AG04450 (cell line): ENCODE results near the gene AFF3. TPM values are rescaled to one million over a fixed set of nuclear protein-coding genes. Genes with fewer than 3 reads are reported as not detected.

Experiments used
- CTCF ChIA-PET: fragments of 300-600, 350-600 bp; formaldehyde crosslinking; extraction: SDS; loops from one replicate; lab custom pipeline; 2022; ENCODE audit warnings: antibody characterized with exemption, inconsistent platforms; lab: Charles Lee
- POLR2A ChIA-PET: fragments of 350-600 bp; formaldehyde crosslinking; extraction: SDS; loops from one replicate; lab custom pipeline; 2021; ENCODE audit warnings: antibody characterized with exemption, inconsistent platforms; lab: Yijun Ruan, JAX
- DNase-seq: peaks from one replicate; pipeline ENCODE4 v3.0.0-alpha.2; 2011; ENCODE audit warnings: low read depth, low spot score
- H3K27ac ChIP-seq: one replicate; pipeline ENCODE4 v1.5.1; 2012; ENCODE audit warnings: low read depth, low read length, control low read depth
- H3K27me3 ChIP-seq: one replicate; pipeline ENCODE4 v1.6.0; 2012; ENCODE audit warnings: low read length; ENCODE audit not compliant: control insufficient read depth, insufficient read depth
- H3K4me3 ChIP-seq: 2 replicates; pipeline ENCODE4 v1.5.1; 2011; ENCODE audit warnings: mild to moderate bottlenecking, low read depth, low read length, control low read depth
- H3K9me3 ChIP-seq: 2 replicates; pipeline ENCODE4 v1.5.1; 2012; ENCODE audit warnings: low read length; ENCODE audit not compliant: control insufficient read depth, insufficient read depth
- polyA plus RNA-seq: library from polyadenylated mRNA; depleted of rRNA; stranded (reverse); fragments of >200 nt; gene quantifications from 2 replicates; pipeline ENCODE4 v1.2.3, GENCODE V29; 2011
- TF ChIP-seq, protein P1 (sequence below): IDR thresholded peaks from 2 replicates; pipeline ENCODE4 v1.5.1; 2011; ENCODE audit warnings: low read depth, low read length, control low read depth, inconsistent platforms

AFF3 gene
- polyA plus RNA-seq, 1 experiment = 17.9 TPM

DNA sequence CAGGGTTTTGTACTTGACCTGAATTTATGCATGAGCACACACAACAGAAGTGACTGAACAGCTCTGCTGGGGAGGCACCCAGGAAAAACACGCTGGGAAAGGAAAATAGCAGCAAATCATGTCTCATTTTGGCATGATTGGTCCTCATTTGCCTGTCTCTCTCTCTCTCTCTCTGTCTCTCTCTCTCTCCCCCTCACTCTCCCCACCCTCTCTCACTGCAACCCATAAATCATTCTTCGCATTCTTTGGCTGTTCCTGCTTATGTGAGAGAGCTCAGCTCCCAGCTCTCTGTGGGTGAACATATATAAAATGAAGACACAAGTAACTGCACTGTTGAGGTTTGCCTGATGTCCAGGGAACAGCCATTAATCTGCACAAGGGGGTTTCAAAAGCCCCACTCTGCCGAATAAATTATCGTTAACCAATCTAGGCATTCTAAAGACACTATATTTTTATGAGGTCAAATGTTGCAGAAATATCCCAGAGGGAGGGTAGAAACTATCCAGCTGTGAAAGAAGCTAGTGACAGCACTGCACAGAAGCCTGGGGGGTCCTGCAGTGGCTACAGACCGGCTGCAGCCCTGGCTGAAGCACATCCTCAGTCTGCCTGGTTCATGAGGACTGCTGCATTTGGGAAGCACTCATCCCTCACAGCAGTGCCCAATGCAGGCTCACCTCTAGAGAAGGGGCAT is 260.3 kb downstream of the AFF3 start:
- DNase-seq = peak; percentile 76

DNA sequence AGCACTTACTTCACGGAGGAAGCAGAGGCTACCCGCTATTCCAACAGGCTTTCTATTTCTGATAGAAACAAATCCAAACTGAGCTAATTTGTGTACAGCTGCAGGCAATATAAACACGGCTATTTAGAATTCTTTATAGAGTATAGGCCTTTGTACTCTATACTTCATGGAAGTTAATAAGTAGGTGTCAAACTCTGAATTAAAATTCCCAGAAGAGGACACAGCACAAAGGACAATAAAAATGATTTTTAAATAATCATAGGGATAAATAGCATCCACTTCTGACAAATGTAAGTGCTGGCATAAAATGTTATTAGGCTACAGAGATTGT is 261.5 kb downstream of the AFF3 start:
- H3K27me3 ChIP-seq = no peaks in the 10 kb centered on the region
- POLR2A ChIA-PET = no interaction called here
- H3K9me3 ChIP-seq = no peaks in the 10 kb centered on the region
- H3K4me3 ChIP-seq = no peak overlapping the region
- no peak for DNase-seq
- CTCF ChIA-PET = interaction anchor here (0.9 to 1.8 kb wide), 2 partner anchors 322 to 382 kb away, joined by 3 to 6 read pairs; no protein-coding TSS in a partner anchor
- H3K27ac ChIP-seq = peak overlapping the region; percentile 97
- TF ChIP-seq, protein P1, sequence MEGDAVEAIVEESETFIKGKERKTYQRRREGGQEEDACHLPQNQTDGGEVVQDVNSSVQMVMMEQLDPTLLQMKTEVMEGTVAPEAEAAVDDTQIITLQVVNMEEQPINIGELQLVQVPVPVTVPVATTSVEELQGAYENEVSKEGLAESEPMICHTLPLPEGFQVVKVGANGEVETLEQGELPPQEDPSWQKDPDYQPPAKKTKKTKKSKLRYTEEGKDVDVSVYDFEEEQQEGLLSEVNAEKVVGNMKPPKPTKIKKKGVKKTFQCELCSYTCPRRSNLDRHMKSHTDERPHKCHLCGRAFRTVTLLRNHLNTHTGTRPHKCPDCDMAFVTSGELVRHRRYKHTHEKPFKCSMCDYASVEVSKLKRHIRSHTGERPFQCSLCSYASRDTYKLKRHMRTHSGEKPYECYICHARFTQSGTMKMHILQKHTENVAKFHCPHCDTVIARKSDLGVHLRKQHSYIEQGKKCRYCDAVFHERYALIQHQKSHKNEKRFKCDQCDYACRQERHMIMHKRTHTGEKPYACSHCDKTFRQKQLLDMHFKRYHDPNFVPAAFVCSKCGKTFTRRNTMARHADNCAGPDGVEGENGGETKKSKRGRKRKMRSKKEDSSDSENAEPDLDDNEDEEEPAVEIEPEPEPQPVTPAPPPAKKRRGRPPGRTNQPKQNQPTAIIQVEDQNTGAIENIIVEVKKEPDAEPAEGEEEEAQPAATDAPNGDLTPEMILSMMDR = no peak

More for the DNA sequence above, 260.3 kb downstream of the AFF3 start:
- POLR2A ChIA-PET = interaction anchor here (0.9 to 1.7 kb wide), 3 partner anchors 45 to 183 kb away, joined by 3 to 5 read pairs (median 4); no protein-coding TSS in a partner anchor
- H3K4me3 ChIP-seq = no peak overlapping the region
- TF ChIP-seq, protein P1 = no peak
- H3K27me3 ChIP-seq = no peaks in the 10 kb centered on the region
- H3K9me3 ChIP-seq = no peaks in the 10 kb centered on the region
- CTCF ChIA-PET = interaction anchor here (0.6 to 1.8 kb wide), 3 partner anchors 219 to 378 kb away, joined by 3 to 6 read pairs (median 4); no protein-coding TSS in a partner anchor
- H3K27ac ChIP-seq = peak overlapping the region; percentile 71

DNA sequence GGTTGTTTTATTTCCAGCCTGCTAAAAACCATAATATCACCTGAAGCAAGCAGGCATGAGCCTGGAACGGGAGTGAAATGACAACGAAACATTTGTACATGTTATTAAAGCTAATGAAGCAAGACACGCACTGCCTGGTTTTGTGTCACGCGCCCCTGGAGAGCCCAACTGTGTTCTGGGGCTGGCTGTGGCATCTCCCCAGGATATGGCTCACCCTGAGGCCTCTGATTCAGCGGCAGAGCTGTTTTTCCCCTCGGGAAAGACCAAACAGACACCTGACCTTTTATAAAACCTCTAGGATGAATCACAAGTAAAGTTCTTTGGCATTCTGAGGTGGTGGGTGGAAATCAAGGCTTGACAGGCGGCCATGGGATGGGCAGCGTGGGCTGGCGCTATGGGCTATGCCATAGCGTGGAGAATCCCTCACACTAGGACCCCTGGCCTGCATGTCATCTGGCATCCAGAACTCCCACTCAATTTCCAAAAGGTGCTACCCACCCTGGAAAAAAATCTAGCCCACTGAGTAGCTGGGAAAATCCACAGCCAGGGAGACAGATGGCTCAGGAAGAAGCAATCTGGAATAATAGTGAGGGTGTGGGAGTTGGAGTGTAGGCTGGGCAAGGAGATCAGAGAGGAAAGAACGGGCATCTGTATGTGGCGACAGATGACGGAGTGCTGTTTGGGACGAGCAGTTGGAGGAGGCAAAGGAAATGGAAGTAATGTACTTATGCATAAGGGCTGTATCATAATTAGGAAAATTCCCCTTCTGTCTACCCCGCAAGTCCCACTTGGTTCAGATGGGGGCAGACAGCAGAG is 262.0 kb downstream of the AFF3 start:
- POLR2A ChIA-PET = interaction anchor here (1.4 to 2.1 kb wide), 4 partner anchors 15 to 133 kb away, joined by 3 to 7 read pairs (median 6); no protein-coding TSS in a partner anchor
- TF ChIP-seq, protein P1 = no peak; the same call in 1 of the 2 replicates
- Histone ChIP-seq H3K4me3 (no peak overlapping the region), H3K9me3 (no peaks in the 10 kb centered on the region), H3K27me3 (no peaks in the 10 kb centered on the region), H3K27ac (peak overlapping the region; percentile 97)
- peak; percentile 85 for DNase-seq
- CTCF ChIA-PET = interaction anchor here (0.7 to 1.8 kb wide), 3 partner anchors 321 to 380 kb away, joined by 3 to 6 read pairs (median 4); no protein-coding TSS in a partner anchor

DNA sequence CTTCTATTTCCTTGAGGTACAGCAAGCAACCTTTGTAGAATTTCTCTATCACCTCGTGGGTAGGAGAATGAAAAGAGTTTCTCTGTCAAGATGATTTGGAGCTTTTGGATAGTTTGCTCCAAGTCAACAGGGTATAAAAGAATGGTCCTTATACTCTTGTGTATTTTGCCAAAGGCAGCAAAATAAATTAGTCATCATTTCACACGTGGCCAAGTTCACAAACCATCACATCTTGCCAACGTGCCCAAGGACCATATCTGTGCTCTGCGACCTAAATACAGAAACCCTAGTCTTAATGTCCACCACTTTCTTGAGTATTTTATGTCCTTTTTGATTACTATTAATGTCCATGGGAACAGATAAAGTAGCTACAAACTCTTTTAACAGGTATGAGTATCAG is 262.9 kb downstream of the AFF3 start:
- no peak for DNase-seq
- ChIA-PET CTCF (interaction anchor here (1.2 kb wide), 1 partner anchor 320 kb away, joined by 4 read pairs; no protein-coding TSS in a partner anchor), POLR2A (interaction anchor here (0.8 to 2.1 kb wide), 6 partner anchors 15 to 133 kb away, joined by 3 to 7 read pairs (median 4); no protein-coding TSS in a partner anchor)
- H3K4me3 ChIP-seq = no peak overlapping the region
- H3K27ac ChIP-seq = peak overlapping the region; percentile 83
- TF ChIP-seq, protein P1 = no peak
- no peaks in the 10 kb centered on the region for H3K9me3 ChIP-seq
- H3K27me3 ChIP-seq = no peaks in the 10 kb centered on the region
